Measurements from ENCODE around the gene ALAS1.

DNA sequence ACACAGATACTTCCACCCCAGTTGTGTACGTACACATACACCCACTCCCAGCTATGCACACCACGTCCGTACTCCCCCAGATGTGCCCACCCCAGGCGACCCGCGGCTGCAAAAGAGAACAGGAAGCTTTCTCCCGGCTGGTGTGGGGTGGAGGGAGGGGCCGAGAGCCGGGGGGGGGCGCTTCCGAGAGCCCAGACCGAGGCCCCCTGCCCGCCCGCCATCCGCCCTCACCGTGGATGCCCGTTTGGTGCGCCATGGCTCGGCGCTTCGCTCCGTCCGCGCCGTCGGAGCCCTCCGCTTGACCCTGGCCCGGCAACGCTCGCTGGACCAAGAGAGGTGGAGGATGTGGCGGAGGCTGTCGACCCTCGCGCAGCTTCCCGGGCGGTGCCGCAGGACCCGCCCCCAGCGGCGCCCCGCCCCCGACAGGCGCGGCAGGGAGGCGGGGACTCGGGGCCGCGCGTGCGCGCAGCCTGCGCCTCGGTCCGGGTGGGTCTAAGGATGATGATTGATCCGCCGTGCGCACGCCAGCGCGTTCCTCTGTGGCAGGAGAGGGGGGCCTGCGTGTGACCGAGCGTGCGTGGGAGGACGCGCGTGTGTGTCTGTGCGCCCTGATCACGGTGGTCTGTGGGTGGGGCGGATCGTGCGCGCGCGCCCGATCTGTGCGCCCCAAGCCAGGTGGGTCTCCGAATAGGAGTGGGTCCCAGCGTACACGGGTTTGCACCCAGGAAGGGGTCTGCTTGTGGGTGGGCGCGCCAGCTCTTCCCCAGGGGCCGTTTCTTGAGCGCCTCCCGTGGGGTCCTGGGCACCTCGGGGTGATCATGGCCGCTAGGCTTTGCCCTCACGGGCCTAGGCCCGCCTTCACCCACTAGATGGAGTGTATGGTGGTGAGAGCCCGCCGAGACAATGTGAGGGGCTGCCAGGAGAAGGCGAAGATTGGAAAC is 41.1 kb downstream of the ALAS1 start, which contains the start of gene TWF2:
- TF ChIP-seq, protein P1, sequence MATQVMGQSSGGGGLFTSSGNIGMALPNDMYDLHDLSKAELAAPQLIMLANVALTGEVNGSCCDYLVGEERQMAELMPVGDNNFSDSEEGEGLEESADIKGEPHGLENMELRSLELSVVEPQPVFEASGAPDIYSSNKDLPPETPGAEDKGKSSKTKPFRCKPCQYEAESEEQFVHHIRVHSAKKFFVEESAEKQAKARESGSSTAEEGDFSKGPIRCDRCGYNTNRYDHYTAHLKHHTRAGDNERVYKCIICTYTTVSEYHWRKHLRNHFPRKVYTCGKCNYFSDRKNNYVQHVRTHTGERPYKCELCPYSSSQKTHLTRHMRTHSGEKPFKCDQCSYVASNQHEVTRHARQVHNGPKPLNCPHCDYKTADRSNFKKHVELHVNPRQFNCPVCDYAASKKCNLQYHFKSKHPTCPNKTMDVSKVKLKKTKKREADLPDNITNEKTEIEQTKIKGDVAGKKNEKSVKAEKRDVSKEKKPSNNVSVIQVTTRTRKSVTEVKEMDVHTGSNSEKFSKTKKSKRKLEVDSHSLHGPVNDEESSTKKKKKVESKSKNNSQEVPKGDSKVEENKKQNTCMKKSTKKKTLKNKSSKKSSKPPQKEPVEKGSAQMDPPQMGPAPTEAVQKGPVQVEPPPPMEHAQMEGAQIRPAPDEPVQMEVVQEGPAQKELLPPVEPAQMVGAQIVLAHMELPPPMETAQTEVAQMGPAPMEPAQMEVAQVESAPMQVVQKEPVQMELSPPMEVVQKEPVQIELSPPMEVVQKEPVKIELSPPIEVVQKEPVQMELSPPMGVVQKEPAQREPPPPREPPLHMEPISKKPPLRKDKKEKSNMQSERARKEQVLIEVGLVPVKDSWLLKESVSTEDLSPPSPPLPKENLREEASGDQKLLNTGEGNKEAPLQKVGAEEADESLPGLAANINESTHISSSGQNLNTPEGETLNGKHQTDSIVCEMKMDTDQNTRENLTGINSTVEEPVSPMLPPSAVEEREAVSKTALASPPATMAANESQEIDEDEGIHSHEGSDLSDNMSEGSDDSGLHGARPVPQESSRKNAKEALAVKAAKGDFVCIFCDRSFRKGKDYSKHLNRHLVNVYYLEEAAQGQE (IDR thresholded peaks at IDR 0.05; ENCODE audit: unreplicated experiment): no peak
- TF ChIP-seq, protein P2, sequence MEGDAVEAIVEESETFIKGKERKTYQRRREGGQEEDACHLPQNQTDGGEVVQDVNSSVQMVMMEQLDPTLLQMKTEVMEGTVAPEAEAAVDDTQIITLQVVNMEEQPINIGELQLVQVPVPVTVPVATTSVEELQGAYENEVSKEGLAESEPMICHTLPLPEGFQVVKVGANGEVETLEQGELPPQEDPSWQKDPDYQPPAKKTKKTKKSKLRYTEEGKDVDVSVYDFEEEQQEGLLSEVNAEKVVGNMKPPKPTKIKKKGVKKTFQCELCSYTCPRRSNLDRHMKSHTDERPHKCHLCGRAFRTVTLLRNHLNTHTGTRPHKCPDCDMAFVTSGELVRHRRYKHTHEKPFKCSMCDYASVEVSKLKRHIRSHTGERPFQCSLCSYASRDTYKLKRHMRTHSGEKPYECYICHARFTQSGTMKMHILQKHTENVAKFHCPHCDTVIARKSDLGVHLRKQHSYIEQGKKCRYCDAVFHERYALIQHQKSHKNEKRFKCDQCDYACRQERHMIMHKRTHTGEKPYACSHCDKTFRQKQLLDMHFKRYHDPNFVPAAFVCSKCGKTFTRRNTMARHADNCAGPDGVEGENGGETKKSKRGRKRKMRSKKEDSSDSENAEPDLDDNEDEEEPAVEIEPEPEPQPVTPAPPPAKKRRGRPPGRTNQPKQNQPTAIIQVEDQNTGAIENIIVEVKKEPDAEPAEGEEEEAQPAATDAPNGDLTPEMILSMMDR (conservative IDR thresholded peaks at IDR 0.05; ENCODE audit: low read depth in 2 of 2): peak; percentile 31 to 39; a peak in 3 of 4 replicates
- no peak for TF ChIP-seq CREB1 (CRISPR knock-in tag; IDR thresholded peaks at IDR 0.05; ENCODE audit: low read depth)
- no peak for TF ChIP-seq NANOG (IDR thresholded peaks at IDR 0.05; ENCODE audit: borderline replicate concordance)
- no peak for TF ChIP-seq EZH2phosphoT487 (IDR thresholded peaks at IDR 0.05; ENCODE audit: unreplicated experiment)
- TF ChIP-seq POLR2AphosphoS5 (IDR thresholded peaks at IDR 0.05; ENCODE audit: low read depth): peak; percentile 98
- TF ChIP-seq ZNF114 (CRISPR knock-in tag; IDR thresholded peaks at IDR 0.05): no peak

Measured in GM23338 (cell line).